Measurements from ENCODE around the gene HPCAL4. TPM values are rescaled to one million over a fixed set of nuclear protein-coding genes. Genes with fewer than 3 reads are reported as not detected.

Gene HPCAL4
- total and polyA plus RNA-seq, 9 of the 15 experiments (the other 6 are each of a cell fraction or from before 2014, with no cell fraction given) = 0.01 to 0.04 (median 0.04) TPM; not detected in 4

DNA sequence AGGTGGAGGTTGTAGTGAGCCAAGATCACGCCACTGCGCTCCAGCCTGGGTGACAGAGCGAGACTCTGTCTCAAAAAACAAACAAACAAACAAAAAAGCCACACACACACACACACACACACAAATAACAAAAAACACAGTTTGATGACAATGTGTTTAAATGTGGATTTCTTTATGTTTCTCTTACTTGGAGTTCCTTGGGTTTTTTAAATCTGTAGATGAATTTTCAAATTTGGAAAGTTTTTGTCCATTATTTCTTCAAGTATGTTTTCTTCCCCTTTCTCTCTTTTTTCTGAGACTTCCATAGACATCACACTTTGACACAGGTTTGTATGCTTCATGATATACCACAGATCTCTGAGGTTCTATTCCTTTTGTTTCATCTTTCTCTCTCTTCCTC, 35.4 kb upstream of the HPCAL4 start:
- H3K79me2 ChIP-seq (ENCODE audit: control insufficient read depth, insufficient read depth, low read length) = no peaks in the 10 kb centered on the region
- peaks cover 0 to 5% of the 10 kb centered on the region in 2 experiments; a peak in 1 of 5 replicates for H3K4me1 ChIP-seq (replicated peaks in 1 of 2; ENCODE audit: control insufficient read depth in 2 of 2, insufficient read depth in 2 of 2, low read length in 2 of 2)
- peak; percentile 62 for TF ChIP-seq CBX2 (IDR thresholded peaks at IDR 0.05; ENCODE audit: insufficient read depth, low read length, poor library complexity, severe bottlenecking)
- TF ChIP-seq ZNF583 (CRISPR knock-in tag; IDR thresholded peaks at IDR 0.05) = peak; percentile 51; the same call in 1 of the 2 replicates
- no peak for TF ChIP-seq CBX3 (IDR thresholded peaks at IDR 0.05; ENCODE audit: borderline replicate concordance in 1 of 2, low read length in 2 of 2)
- 13% methylated on average over 3 of the region's 3 CpGs for WGBS (ENCODE audit: insufficient coverage, low coverage, missing lambda C conversion rate)
- no peak overlapping the region for H3K27ac ChIP-seq (ENCODE audit: extremely low read depth, low read depth, low read length)
- H3K4me3 ChIP-seq = no peak overlapping the region
- no peaks in the 10 kb centered on the region for H3K36me3 ChIP-seq (ENCODE audit: control insufficient read depth, insufficient read depth, low read length)
- ATAC-seq (no peak), FAIRE-seq (no peak), DNase-seq (ENCODE audit: extremely low read depth in 1 of 4, low spot score in 3 of 4) (no peak)
- no peaks in the 10 kb centered on the region for H3K9me3 ChIP-seq (replicated peaks; ENCODE audit: control insufficient read depth, insufficient read depth, low read depth, low read length)
- no peak overlapping the region for H3K4me2 ChIP-seq (ENCODE audit: insufficient read depth, low read length)
- H3K27me3 ChIP-seq (ENCODE audit: control insufficient read depth in 2 of 2, insufficient read depth in 2 of 2, low read length in 2 of 2) = peaks cover 22 to 26% of the 10 kb centered on the region in 2 experiments
- no peaks in the 10 kb centered on the region for H3K9me1 ChIP-seq (ENCODE audit: control insufficient read depth, insufficient read depth, low read length)
- no peak overlapping the region for H2AFZ ChIP-seq (ENCODE audit: low read depth, low read length)
- in situ Hi-C loops (cut with MboI) (no loop called here), intact Hi-C loops (cut with micrococcal nuclease) (no loop called here)
- no peaks in the 10 kb centered on the region for H4K20me1 ChIP-seq (replicated peaks; ENCODE audit: control insufficient read depth, insufficient read depth, low read length)
- no peak overlapping the region for H3K9ac ChIP-seq (ENCODE audit: insufficient read depth in 1 of 2, low read depth in 2 of 2, low read length in 2 of 2)
- CTCF ChIA-PET (ENCODE audit: low intra/inter-chr PET ratio) = no interaction called here
- BruUV-seq (replicated peaks) = no TSS peak
- POLR2A ChIA-PET = interaction anchor here (1.2 kb wide), 1 partner anchor 15 kb away, joined by 3 read pairs; no protein-coding TSS in a partner anchor

DNA sequence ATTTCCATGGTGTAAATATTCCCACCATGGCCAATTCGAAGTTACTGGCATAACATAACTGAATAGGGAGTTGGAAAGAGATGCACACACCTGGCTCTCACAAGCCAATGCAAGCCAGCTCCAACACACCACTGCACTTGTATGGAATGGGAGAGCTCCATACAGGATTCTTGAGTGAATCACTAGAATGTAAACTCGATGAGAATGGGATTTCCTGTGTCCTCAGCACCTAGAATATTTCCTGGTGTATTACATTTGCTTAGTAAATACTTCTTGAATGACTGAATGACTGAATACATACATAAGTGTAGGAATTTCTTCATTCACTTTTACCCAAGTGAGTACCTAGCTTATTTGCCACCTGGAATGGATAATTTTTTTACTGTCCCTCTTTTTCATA, 31.3 kb upstream of the HPCAL4 start:
- H3K36me3 ChIP-seq (ENCODE audit: control insufficient read depth, insufficient read depth, low read length) = no peaks in the 10 kb centered on the region
- 0% methylated on average over 2 of the region's 2 CpGs for WGBS (ENCODE audit: insufficient coverage, low coverage, missing lambda C conversion rate)
- H3K27me3 ChIP-seq (ENCODE audit: control insufficient read depth in 2 of 2, insufficient read depth in 2 of 2, low read length in 2 of 2) = peaks cover 6% of the 10 kb centered on the region in 2 experiments; a peak in 4 of 5 replicates
- H3K9ac ChIP-seq (ENCODE audit: insufficient read depth in 1 of 2, low read depth in 2 of 2, low read length in 2 of 2) = no peak overlapping the region
- H4K20me1 ChIP-seq (replicated peaks; ENCODE audit: control insufficient read depth, insufficient read depth, low read length) = no peaks in the 10 kb centered on the region
- in situ Hi-C loops (cut with MboI) = loop anchor here (5.0 kb wide), 1 partner anchor 125 kb away; no protein-coding TSS in a partner anchor
- no peak for ATAC-seq
- intact Hi-C loops (cut with micrococcal nuclease) = loop anchor here (5.0 kb wide), 1 partner anchor 50 kb away; the partner anchor contains the start of gene NT5C1A
- no peaks in the 10 kb centered on the region for H3K9me1 ChIP-seq (ENCODE audit: control insufficient read depth, insufficient read depth, low read length)
- no peaks in the 10 kb centered on the region for H3K9me3 ChIP-seq (replicated peaks; ENCODE audit: control insufficient read depth, insufficient read depth, low read depth, low read length)
- CTCF ChIA-PET (ENCODE audit: low intra/inter-chr PET ratio) = interaction anchor here (0.6 kb wide), 1 partner anchor 69 kb away, joined by 3 read pairs; no protein-coding TSS in a partner anchor
- no peak overlapping the region for H3K27ac ChIP-seq (ENCODE audit: extremely low read depth, low read depth, low read length)
- no peak overlapping the region for H3K4me2 ChIP-seq (ENCODE audit: insufficient read depth, low read length)
- H2AFZ ChIP-seq (ENCODE audit: low read depth, low read length) = no peak overlapping the region
- FAIRE-seq = no peak
- H3K4me1 ChIP-seq (replicated peaks in 1 of 2; ENCODE audit: control insufficient read depth in 2 of 2, insufficient read depth in 2 of 2, low read length in 2 of 2) = no peaks in the 10 kb centered on the region
- no peak overlapping the region for H3K4me3 ChIP-seq
- no TSS peak for BruUV-seq (replicated peaks)
- POLR2A ChIA-PET = interaction anchor here (0.9 to 1.2 kb wide), 3 partner anchors 11 to 45 kb away, joined by 3 to 4 read pairs (median 4); partner anchors contain the start of gene PPIE
- no peaks in the 10 kb centered on the region for H3K79me2 ChIP-seq (ENCODE audit: control insufficient read depth, insufficient read depth, low read length)
- no peak for DNase-seq (ENCODE audit: extremely low read depth in 1 of 4, low spot score in 3 of 4)
- TF ChIP-seq HNRNPUL1 (IDR thresholded peaks at IDR 0.05; ENCODE audit: low read length) (no peak), BACH1 (tag; IDR thresholded peaks at IDR 0.05) (no peak), E2F3 (CRISPR knock-in tag; IDR thresholded peaks at IDR 0.05) (no peak), ZNF551 (CRISPR knock-in tag; IDR thresholded peaks at IDR 0.05) (no peak), KLF16 (IDR thresholded peaks at IDR 0.05) (no peak), BRCA1 (IDR thresholded peaks at IDR 0.05) (no peak), BRCA1 (CRISPR knock-in tag; IDR thresholded peaks at IDR 0.05) (no peak), MEF2D (tag; conservative IDR thresholded peaks at IDR 0.05; ENCODE audit: low read depth) (no peak), PHB (CRISPR knock-in tag; IDR thresholded peaks at IDR 0.05) (no peak), SUPT5H (IDR thresholded peaks at IDR 0.05) (no peak), ASH1L (IDR thresholded peaks at IDR 0.05; ENCODE audit: borderline replicate concordance, low read depth, partially characterized antibody) (no peak), CBX5 (IDR thresholded peaks at IDR 0.05; ENCODE audit: borderline replicate concordance, low read depth) (no peak), ZSCAN32 (CRISPR knock-in tag; IDR thresholded peaks at IDR 0.05) (no peak), CAMTA2 (CRISPR knock-in tag; conservative IDR thresholded peaks at IDR 0.05) (no peak)
- TF ChIP-seq, protein P1, sequence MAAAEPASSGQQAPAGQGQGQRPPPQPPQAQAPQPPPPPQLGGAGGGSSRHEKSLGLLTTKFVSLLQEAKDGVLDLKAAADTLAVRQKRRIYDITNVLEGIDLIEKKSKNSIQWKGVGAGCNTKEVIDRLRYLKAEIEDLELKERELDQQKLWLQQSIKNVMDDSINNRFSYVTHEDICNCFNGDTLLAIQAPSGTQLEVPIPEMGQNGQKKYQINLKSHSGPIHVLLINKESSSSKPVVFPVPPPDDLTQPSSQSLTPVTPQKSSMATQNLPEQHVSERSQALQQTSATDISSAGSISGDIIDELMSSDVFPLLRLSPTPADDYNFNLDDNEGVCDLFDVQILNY (CRISPR knock-in tag; IDR thresholded peaks at IDR 0.05) = no peak
